H1 (cell line): ENCODE results near the gene ACTR1A. TPM values are rescaled to one million over a fixed set of nuclear protein-coding genes. Genes with fewer than 3 reads are reported as not detected.

Experiments used
- CTCF ChIA-PET: fragments of 300-600 bp; sonication (Branson Sonifier 250); formaldehyde crosslinking; loops from one replicate; lab custom pipeline; 2021; ENCODE audit not compliant: partially characterized antibody; lab: Charles Lee
- POLR2A ChIA-PET: fragments of 300-600 bp; sonication (Branson Sonifier 250); formaldehyde crosslinking; loops from one replicate; lab custom pipeline; 2021; ENCODE audit warnings: inconsistent platforms; ENCODE audit not compliant: partially characterized antibody; lab: Charles Lee
- DNase-seq, 2 experiments: peaks; one replicate each; pipeline versions ENCODE4 v3.0.0 to v3.0.0-alpha.2; 2010 to 2022; ENCODE audit warnings: low spot score in 2 of 2, low read depth in 1 of 2, mixed read lengths in 1 of 2
- FAIRE-seq: peaks from 2 replicates; lab custom pipeline; 2011; peaks lifted over from hg19 to GRCh38; lab: Jason Lieb, UNC
- H2AFZ ChIP-seq: 2 replicates; pipeline ENCODE4 v1.8.1; 2012; ENCODE audit warnings: low read length, inconsistent platforms
- H2AK5ac ChIP-seq: 2 replicates; pipeline ENCODE4 v1.6.1; 2013; ENCODE audit warnings: low read depth, low read length
- H2BK120ac ChIP-seq: replicated peaks from 2 replicates; pipeline ENCODE3; 2013; ENCODE audit warnings: low read depth, low read length, inconsistent platforms
- H2BK12ac ChIP-seq: 2 replicates; pipeline ENCODE4 v1.6.1; 2013; ENCODE audit warnings: low read depth, low read length
- H2BK15ac ChIP-seq: 2 replicates; pipeline ENCODE4 v1.6.1; 2013; ENCODE audit warnings: low read length
- H2BK20ac ChIP-seq: 2 replicates; pipeline ENCODE4 v1.6.1; 2013; ENCODE audit warnings: low read length
- H2BK5ac ChIP-seq: 2 replicates; pipeline ENCODE4 v1.6.1; 2013; ENCODE audit warnings: low read depth, low read length
- H3K14ac ChIP-seq: 2 replicates; pipeline ENCODE4 v1.6.1; 2013; ENCODE audit warnings: inconsistent platforms; ENCODE audit not compliant: insufficient read length
- H3K18ac ChIP-seq: 2 replicates; pipeline ENCODE4 v1.6.1; 2013; ENCODE audit warnings: low read length; ENCODE audit errors: extremely low read depth
- H3K23ac ChIP-seq: 2 replicates; pipeline ENCODE4 v1.6.1; 2013; ENCODE audit warnings: inconsistent platforms; ENCODE audit not compliant: insufficient read length
- H3K23me2 ChIP-seq: 2 replicates; pipeline ENCODE4 v1.6.1; 2013; ENCODE audit warnings: low read depth, low read length
- H3K27ac ChIP-seq: 2 replicates; pipeline ENCODE4 v1.6.1; 2011; ENCODE audit warnings: low read depth, low read length, inconsistent platforms
- H3K27me3 ChIP-seq, 4 experiments: replicated peaks in 1 of 4; 1 replicate in 1 of 4; 2 replicates in 3 of 4; pipeline versions ENCODE4 v1.6.1 to v1.8.1; 2011 to 2013; ENCODE audit warnings: low read length in 3 of 4, mild to moderate bottlenecking in 3 of 4, inconsistent platforms in 2 of 4, mixed read lengths in 2 of 4, moderate library complexity in 1 of 4; ENCODE audit not compliant: control insufficient read depth in 3 of 4, insufficient read depth in 3 of 4; ENCODE audit errors: extremely low read depth in 1 of 4
- H3K36me3 ChIP-seq, 4 experiments: 2 replicates each; pipeline versions ENCODE4 v1.6.1 to v1.8.1; 2011 to 2013; ENCODE audit warnings: mild to moderate bottlenecking in 4 of 4, low read length in 3 of 4, moderate library complexity in 2 of 4, control low read depth in 1 of 4, inconsistent platforms in 1 of 4; ENCODE audit not compliant: insufficient read depth in 4 of 4, control insufficient read depth in 2 of 4
- H3K4ac ChIP-seq: replicated peaks from 2 replicates; pipeline ENCODE3; 2013; ENCODE audit warnings: low read length, low read depth, mixed read lengths, inconsistent platforms; ENCODE audit not compliant: insufficient read length
- H3K4me1 ChIP-seq, 4 experiments: replicated peaks in 1 of 4; 1 replicate in 1 of 4; 2 replicates in 3 of 4; pipeline versions ENCODE4 v1.6.1 to v1.8.1; 2011 to 2013; ENCODE audit warnings: low read length in 3 of 4, inconsistent platforms in 2 of 4, mixed read lengths in 1 of 4; ENCODE audit not compliant: insufficient read depth in 4 of 4, control insufficient read depth in 3 of 4
- H3K4me2 ChIP-seq, 2 experiments: 2 replicates each; pipeline versions ENCODE4 v1.6.1 to v1.8.1; 2011 to 2013; ENCODE audit warnings: low read depth in 2 of 2, low read length in 2 of 2, control low read depth in 1 of 2, inconsistent platforms in 1 of 2, mild to moderate bottlenecking in 1 of 2; ENCODE audit not compliant: insufficient read depth in 1 of 2
- H3K4me3 ChIP-seq, 4 experiments: fragments of 200-600, 300-600 bp in 1 of 4; sonication (generic), shearing (Covaris generic), sonication (Bioruptor Twin) in 1 of 4; 2 replicates each; pipeline versions ENCODE4 v1.5.1 to v1.8.1; 2011 to 2016; ENCODE audit warnings: low read length in 4 of 4, low read depth in 3 of 4, control low read depth in 2 of 4, inconsistent platforms in 2 of 4, mild to moderate bottlenecking in 2 of 4, mixed read lengths in 1 of 4, moderate library complexity in 1 of 4; ENCODE audit not compliant: insufficient read depth in 2 of 4; ENCODE audit errors: extremely low read depth in 1 of 4
- H3K56ac ChIP-seq: replicated peaks from 2 replicates; pipeline ENCODE3; 2013; ENCODE audit warnings: low read depth, mild to moderate bottlenecking, mixed read lengths, low read length, inconsistent platforms; ENCODE audit not compliant: insufficient read length
- H3K79me1 ChIP-seq: 2 replicates; pipeline ENCODE4 v1.6.1; 2013; ENCODE audit warnings: low read depth, low read length, control low read depth
- H3K79me2 ChIP-seq, 2 experiments: 2 replicates each; pipeline versions ENCODE4 v1.6.1 to v1.8.1; 2012 to 2013; ENCODE audit warnings: low read length in 2 of 2, mild to moderate bottlenecking in 2 of 2, inconsistent platforms in 1 of 2; ENCODE audit not compliant: insufficient read depth in 2 of 2, control insufficient read depth in 1 of 2
- H3K9ac ChIP-seq, 4 experiments: replicated peaks in 1 of 4; 1 replicate in 1 of 4; 2 replicates in 3 of 4; pipeline versions ENCODE4 v1.6.1 to v1.8.1; 2011 to 2013; ENCODE audit warnings: low read depth in 3 of 4, low read length in 3 of 4, control low read depth in 2 of 4, mild to moderate bottlenecking in 2 of 4, moderate library complexity in 2 of 4, inconsistent platforms in 1 of 4; ENCODE audit errors: extremely low read depth in 1 of 4
- H3K9me3 ChIP-seq, 2 experiments: 2 replicates each; pipeline versions ENCODE4 v1.6.1 to v1.8.1; 2012 to 2013; ENCODE audit warnings: mild to moderate bottlenecking in 2 of 2, moderate library complexity in 2 of 2, control low read depth in 1 of 2, inconsistent platforms in 1 of 2, low read depth in 1 of 2, low read length in 1 of 2, mixed read lengths in 1 of 2; ENCODE audit not compliant: insufficient read depth in 2 of 2
- H4K20me1 ChIP-seq, 2 experiments: replicated peaks in 1 of 2; 2 replicates each; pipeline versions ENCODE3 to v1.8.1; 2011 to 2013; ENCODE audit warnings: inconsistent platforms in 2 of 2, low read length in 2 of 2, mild to moderate bottlenecking in 1 of 2; ENCODE audit not compliant: insufficient read depth in 2 of 2, control insufficient read depth in 1 of 2
- H4K5ac ChIP-seq: 2 replicates; pipeline ENCODE4 v1.6.1; 2013; ENCODE audit warnings: low read length, low read depth, mixed read lengths, inconsistent platforms; ENCODE audit not compliant: insufficient read length
- H4K8ac ChIP-seq: 2 replicates; pipeline ENCODE4 v1.8.0; 2013; ENCODE audit warnings: mild to moderate bottlenecking, moderate library complexity, low read length, inconsistent platforms; ENCODE audit not compliant: insufficient read depth; ENCODE audit errors: extremely low read depth
- H4K91ac ChIP-seq: replicated peaks from 2 replicates; pipeline ENCODE3; 2013; ENCODE audit warnings: low read length, mixed read lengths, inconsistent platforms; ENCODE audit not compliant: insufficient read length
- ASH2L ChIP-seq: fragments of 200-600, 300-600 bp; sonication (generic); IDR thresholded peaks from one replicate; pipeline ENCODE4 v1.7.1; 2017; ENCODE audit warnings: low read length
- BACH1 ChIP-seq: IDR thresholded peaks from 2 replicates; pipeline ENCODE4 v1.6.1; 2012; ENCODE audit warnings: low read length, improper control_type of control experiment
- BRCA1 ChIP-seq: IDR thresholded peaks from 2 replicates; pipeline ENCODE4 v1.6.1; 2012; ENCODE audit warnings: low read depth, low read length, improper control_type of control experiment
- CBX5 ChIP-seq: fragments of 300-800, 300-1000 bp; sonication (generic); IDR thresholded peaks from 2 replicates; pipeline ENCODE4 v1.7.1; 2016; ENCODE audit warnings: antibody characterized with exemption, low read length, low read depth
- CTBP2 ChIP-seq: IDR thresholded peaks from 2 replicates; pipeline ENCODE4 v1.7.0; 2011; ENCODE audit warnings: borderline replicate concordance, mild to moderate bottlenecking, moderate library complexity, mixed read lengths, low read length; ENCODE audit not compliant: insufficient read depth, insufficient read length
- GTF2F1 ChIP-seq: IDR thresholded peaks from 2 replicates; pipeline ENCODE4 v1.6.1; 2012; ENCODE audit warnings: low read depth, low read length, improper control_type of control experiment, borderline replicate concordance
- HDAC2 ChIP-seq, 2 experiments: fragments of 300-600 bp in 1 of 2; sonication (generic) in 1 of 2; IDR thresholded peaks; 2 replicates each; pipeline ENCODE4 v1.6.1; 2011 to 2012; ENCODE audit warnings: low read depth in 2 of 2, low read length in 2 of 2, mild to moderate bottlenecking in 2 of 2, moderate library complexity in 2 of 2, borderline replicate concordance in 1 of 2, inconsistent platforms in 1 of 2
- JUND ChIP-seq: IDR thresholded peaks from 2 replicates; pipeline ENCODE4 v1.6.1; 2011; ENCODE audit warnings: mild to moderate bottlenecking, improper control_type of control experiment, low read length
- RNF2 ChIP-seq: fragments of 200-900, 300-1000 bp; sonication (generic); IDR thresholded peaks from 2 replicates; pipeline ENCODE4 v1.7.1; 2016; ENCODE audit warnings: borderline replicate concordance, low read depth, mild to moderate bottlenecking, antibody characterized with exemption, low read length; ENCODE audit not compliant: poor library complexity, severe bottlenecking; ENCODE audit errors: missing control alignments
- SIX5 ChIP-seq: IDR thresholded peaks from 2 replicates; pipeline ENCODE4 v1.6.1; 2011; ENCODE audit warnings: mild to moderate bottlenecking, low read depth, low read length
- TBP ChIP-seq: IDR thresholded peaks from 2 replicates; pipeline ENCODE4 v1.6.1; 2011; ENCODE audit warnings: low read depth, low read length, improper control_type of control experiment
- WGBS, 2 experiments: shearing (Covaris generic) in 1 of 2; methylation state at CpG; one replicate each; pipeline versions ENCODE4 v1.1.6 to v1.1.7; 2013 to 2015; ENCODE audit warnings: low lambda C conversion rate in 2 of 2, mixed read lengths in 2 of 2, inconsistent platforms in 1 of 2, low coverage in 1 of 2, missing lambda C conversion rate in 1 of 2; ENCODE audit not compliant: insufficient replicate concordance in 2 of 2, insufficient coverage in 1 of 2, insufficient read length in 1 of 2; ENCODE audit errors: extremely low coverage in 1 of 2, missing lambda C conversion rate in 1 of 2; 5-methylcytosine and 5-hydroxymethylcytosine counted together
- polyA plus RNA-seq, 7 experiments: library from polyadenylated mRNA; depleted of rRNA in 3 of 7; stranded (reverse) in 5 of 7; unstranded in 2 of 7; fragments of >200 nt in 5 of 7; fragments of 200-250 nt in 2 of 7; gene quantifications; 1 replicate in 5 of 7; 2 replicates in 1 of 7; 4 replicates in 1 of 7; pipeline versions ENCODE4 v1.2.1 to v1.2.3, GENCODE V29; 2011 to 2013; ENCODE audit warnings: missing spikeins in 2 of 7, mixed read lengths in 2 of 7
- total RNA-seq: library from RNA; stranded (reverse); fragmentation: NEBNext Ultra II Directional; extraction: Animal tissue kit (Norgen Biotek cat#: 25700); gene quantifications from 2 replicates; pipeline ENCODE4 v1.2.1, GENCODE V29; 2021

ACTR1A gene
- total and polyA plus RNA-seq, 2 of the 8 experiments (the other 6 are each of a cell fraction or from before 2014, with no cell fraction given) = 78.6 to 86.3 TPM

DNA sequence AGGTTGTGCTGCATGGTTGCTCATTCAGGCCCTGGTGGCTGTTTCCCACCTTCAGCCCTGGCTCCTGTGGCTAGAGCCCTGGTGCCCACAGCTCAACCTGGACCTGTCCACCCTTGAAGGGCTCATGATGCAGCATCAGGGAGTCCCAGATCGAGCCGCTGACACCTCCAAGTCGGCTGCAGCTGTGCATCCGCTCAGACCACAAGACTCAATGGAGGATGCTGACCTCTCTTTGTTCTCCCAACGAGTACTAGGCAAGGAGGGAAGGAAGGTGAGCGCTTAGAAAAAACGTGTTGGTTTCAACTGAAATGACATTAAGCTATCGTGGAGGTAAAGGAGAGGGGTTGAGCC, 41.7 kb downstream of the ACTR1A start:
- peaks cover 0 to 5% (median 0%) of the 10 kb centered on the region in 4 experiments; a peak in 1 of 7 replicates for H3K27me3 ChIP-seq
- ChIA-PET POLR2A (interaction anchor here (0.9 to 5.7 kb wide), 10 partner anchors 8 to 215 kb away, joined by 3 to 69 read pairs (median 6); partner anchors contain the start of genes C10orf95, CUEDC2, FBXL15 and GBF1), CTCF (interaction anchor here (0.9 to 4.7 kb wide), 7 partner anchors 11 to 66 kb away, joined by 3 to 40 read pairs (median 9); partner anchors contain the start of genes C10orf95, CUEDC2 and FBXL15)
- peak overlapping the region; percentile 66 for H2BK15ac ChIP-seq
- peak overlapping the region; percentile 51 for H3K27ac ChIP-seq
- peaks cover 8 to 24% (median 14%) of the 10 kb centered on the region in 4 experiments for H3K4me1 ChIP-seq
- H3K9ac ChIP-seq = peak overlapping the region in 2 of 4 experiments; percentile 61 to 83; a peak in 5 of 7 replicates
- H3K79me2 ChIP-seq = no peaks in the 10 kb centered on the region
- H3K23me2 ChIP-seq = peaks cover 5% of the 10 kb centered on the region; the same call in 1 of the 2 replicates
- peak overlapping the region; percentile 88; the same call in 1 of the 2 replicates for H2AK5ac ChIP-seq
- peak overlapping the region; percentile 47; the same call in 1 of the 2 replicates for H4K8ac ChIP-seq
- no peaks in the 10 kb centered on the region for H4K20me1 ChIP-seq
- DNase-seq (no peak), FAIRE-seq (no peak)
- H2BK20ac ChIP-seq = peak overlapping the region; percentile 28; the same call in 1 of the 2 replicates
- 49% methylated on average over 8 of the region's 8 CpGs; no CpG with 5 or more reads in 1 of the 2 experiments for WGBS, 2 experiments
- H3K4me3 ChIP-seq = peak overlapping the region in 2 of 4 experiments; percentile 50 to 75; a peak in 4 of 8 replicates
- no peak overlapping the region for H3K56ac ChIP-seq
- H3K36me3 ChIP-seq = peaks cover 0 to 11% (median 3%) of the 10 kb centered on the region in 4 experiments; a peak in 3 of 8 replicates
- peak overlapping the region; percentile 87 for H2BK5ac ChIP-seq
- H3K4ac ChIP-seq = peak overlapping the region; percentile 3
- H3K18ac ChIP-seq = peak overlapping the region; percentile 66
- no peak overlapping the region for H2BK120ac ChIP-seq
- H3K9me3 ChIP-seq = no peaks in the 10 kb centered on the region
- peak overlapping the region; percentile 75 to 94 for H3K4me2 ChIP-seq
- H3K14ac ChIP-seq = no peak overlapping the region
- peak overlapping the region; percentile 69 for H2BK12ac ChIP-seq
- no peak overlapping the region for H3K23ac ChIP-seq
- peak overlapping the region; percentile 35 for H4K5ac ChIP-seq
- H4K91ac ChIP-seq = peak overlapping the region; percentile 84
- H3K79me1 ChIP-seq = no peaks in the 10 kb centered on the region; the same call in 1 of the 2 replicates
- peak overlapping the region; percentile 97 for H2AFZ ChIP-seq
- TF ChIP-seq CBX5 (no peak), BRCA1 (no peak), GTF2F1 (no peak), BACH1 (no peak), RNF2 (no peak), HDAC2 (IDR thresholded peaks at IDR 0.05; ENCODE audit: borderline replicate concordance in 1 of 2, low read depth in 2 of 2, low read length in 2 of 2) (no peak), TBP (no peak), SIX5 (no peak), CTBP2 (no peak), ASH2L (no peak), JUND (no peak)
